H7 (cell line): ENCODE measurements around the gene FAM168A. TPM values are rescaled to one million over a fixed set of nuclear protein-coding genes. Genes with fewer than 3 reads are reported as not detected.

Experiments
- DNase-seq: peaks from one replicate; pipeline ENCODE4 v3.0.0; 2012
- H3K27me3 ChIP-seq: 2 replicates; pipeline ENCODE4 v1.6.0; 2011; ENCODE audit warnings: mild to moderate bottlenecking, low read length; ENCODE audit not compliant: control insufficient read depth, insufficient read depth
- H3K36me3 ChIP-seq: replicated peaks from 2 replicates; pipeline ENCODE4 v1.5.1; 2011; ENCODE audit warnings: low read length; ENCODE audit not compliant: control insufficient read depth, insufficient read depth
- H3K4me3 ChIP-seq: 2 replicates; pipeline ENCODE4 v1.5.1; 2011; ENCODE audit warnings: low read depth, mild to moderate bottlenecking, control low read depth, low read length, moderate library complexity; ENCODE audit not compliant: insufficient read depth
- total RNA-seq: library from RNA; depleted of rRNA; stranded (reverse); fragments of >200 nt; shearing (Covaris generic); gene quantifications from 2 replicates; pipeline ENCODE4 v1.2.3, GENCODE V29; 2014

Gene FAM168A
- total RNA-seq, 1 experiment from 2014 or later, result 13.1 TPM

DNA sequence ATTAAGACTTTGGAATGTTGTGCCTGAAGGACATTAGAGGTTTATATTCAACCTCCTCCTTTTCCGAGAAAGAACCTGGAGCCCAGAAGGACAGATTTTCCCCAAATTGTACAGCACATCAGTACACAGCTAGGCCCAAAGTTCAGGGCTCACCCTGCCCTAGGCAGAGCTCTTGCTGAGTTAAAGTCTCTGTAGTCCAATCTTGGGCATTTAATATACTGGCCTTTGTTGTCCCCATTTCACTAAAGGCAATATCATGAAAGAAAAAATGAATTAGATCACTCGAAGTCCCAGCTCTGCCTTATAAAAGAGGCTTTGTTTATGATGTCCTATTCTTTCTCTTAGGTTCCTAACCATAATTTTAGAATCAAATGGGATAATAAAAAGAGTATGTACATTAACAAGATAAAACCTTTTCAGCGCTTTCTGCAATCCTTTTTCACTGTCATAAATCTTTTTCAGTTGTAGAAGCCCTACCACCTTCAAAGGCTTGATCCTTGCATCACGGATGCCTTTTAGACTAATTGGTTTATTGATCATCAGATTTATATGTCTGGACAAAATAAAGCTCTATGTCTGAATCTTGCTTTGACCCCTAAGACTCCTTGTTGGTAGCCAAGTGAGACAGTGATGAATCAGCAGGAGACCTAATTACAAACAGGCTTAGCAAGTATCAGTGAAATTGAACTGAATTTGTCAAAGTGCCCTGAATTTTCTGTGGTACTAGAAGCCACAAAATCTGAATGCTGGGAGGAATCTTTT, 181.9 kb downstream of the FAM168A start:
- no peak overlapping the region for H3K4me3 ChIP-seq
- DNase-seq, result no peak
- H3K27me3 ChIP-seq, result no peaks in the 10 kb centered on the region
- no peaks in the 10 kb centered on the region for H3K36me3 ChIP-seq

DNA sequence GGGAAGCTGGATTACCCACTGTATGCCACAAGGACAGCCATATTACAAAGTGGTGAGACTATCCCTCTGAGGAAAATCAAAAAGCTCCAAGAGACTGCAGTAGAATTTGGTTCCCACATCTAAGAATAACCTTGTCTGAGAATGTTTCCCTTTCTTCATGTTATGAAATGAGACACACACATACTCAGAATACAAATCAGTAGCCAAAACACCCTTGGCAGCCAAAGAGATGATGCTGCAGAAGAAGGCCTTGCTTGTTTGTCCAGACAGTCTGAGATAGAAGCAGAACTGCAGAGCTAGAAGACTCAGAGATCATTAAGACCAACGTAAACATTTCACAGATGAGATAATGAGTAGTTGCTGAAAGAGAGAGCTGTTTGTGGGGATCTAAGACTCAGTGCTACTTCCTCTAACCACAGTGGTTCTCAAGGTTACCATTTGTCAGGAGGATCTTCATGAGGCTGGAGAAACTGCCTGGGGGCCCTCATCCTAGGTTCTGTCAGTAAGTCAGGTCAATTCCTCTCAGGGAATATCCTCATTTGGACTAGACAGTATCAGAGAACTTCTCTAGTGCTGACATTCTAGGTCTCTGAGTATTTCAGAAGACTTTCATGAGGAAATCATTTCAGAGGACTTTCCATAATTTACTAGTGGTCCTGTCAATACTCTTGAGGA, 182.8 kb downstream of the FAM168A start:
- DNase-seq, result no peak
- Histone ChIP-seq H3K27me3 (no peaks in the 10 kb centered on the region), H3K36me3 (no peaks in the 10 kb centered on the region), H3K4me3 (no peak overlapping the region)

GRCh38 chr11:73413256-73413655, 184.7 kb downstream of the FAM168A start:
- H3K36me3 ChIP-seq, result peaks cover 3% of the 10 kb centered on the region
- H3K4me3 ChIP-seq, result no peak overlapping the region
- no peak for DNase-seq
- H3K27me3 ChIP-seq, result no peaks in the 10 kb centered on the region

GRCh38 chr11:73412308-73412707, 185.6 kb downstream of the FAM168A start:
- Histone ChIP-seq H3K27me3 (no peaks in the 10 kb centered on the region), H3K36me3 (peaks cover 3% of the 10 kb centered on the region), H3K4me3 (no peak overlapping the region)
- DNase-seq, result no peak

DNA sequence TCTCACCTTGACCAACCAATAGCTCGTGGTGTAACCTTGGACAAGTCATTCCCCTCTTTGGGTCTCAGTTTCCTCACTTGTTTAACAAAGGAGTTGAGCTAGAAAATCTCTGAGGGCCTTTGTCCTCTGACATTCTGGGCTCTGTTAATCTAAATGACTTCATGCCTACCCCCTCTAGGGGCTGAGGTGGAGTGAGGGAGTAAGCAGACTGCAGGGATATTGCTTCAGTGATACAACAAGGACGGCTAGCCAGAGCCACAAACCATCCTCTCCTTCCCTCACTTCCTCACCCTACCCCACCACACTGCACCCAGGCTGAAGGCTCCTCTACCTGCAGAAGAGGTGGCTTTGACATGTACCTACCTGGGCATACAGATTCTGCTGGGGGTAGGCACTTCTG, 186.9 kb downstream of the FAM168A start:
- no peak for DNase-seq
- H3K27me3 ChIP-seq, result no peaks in the 10 kb centered on the region
- H3K36me3 ChIP-seq, result peaks cover 3% of the 10 kb centered on the region
- H3K4me3 ChIP-seq, result no peak overlapping the region

- H3K4me3 ChIP-seq, result no peak overlapping the region
- peaks cover 3% of the 10 kb centered on the region for H3K36me3 ChIP-seq
- no peaks in the 10 kb centered on the region for H3K27me3 ChIP-seq
- no peak for DNase-seq
Observed at GRCh38 chr11:73410627-73411026, 187.3 kb downstream of the FAM168A start.

- Histone ChIP-seq H3K36me3 (peaks cover 3% of the 10 kb centered on the region), H3K27me3 (no peaks in the 10 kb centered on the region), H3K4me3 (no peak overlapping the region)
- DNase-seq, result no peak
Observed at GRCh38 chr11:73409431-73409830, 188.5 kb downstream of the FAM168A start.

DNA sequence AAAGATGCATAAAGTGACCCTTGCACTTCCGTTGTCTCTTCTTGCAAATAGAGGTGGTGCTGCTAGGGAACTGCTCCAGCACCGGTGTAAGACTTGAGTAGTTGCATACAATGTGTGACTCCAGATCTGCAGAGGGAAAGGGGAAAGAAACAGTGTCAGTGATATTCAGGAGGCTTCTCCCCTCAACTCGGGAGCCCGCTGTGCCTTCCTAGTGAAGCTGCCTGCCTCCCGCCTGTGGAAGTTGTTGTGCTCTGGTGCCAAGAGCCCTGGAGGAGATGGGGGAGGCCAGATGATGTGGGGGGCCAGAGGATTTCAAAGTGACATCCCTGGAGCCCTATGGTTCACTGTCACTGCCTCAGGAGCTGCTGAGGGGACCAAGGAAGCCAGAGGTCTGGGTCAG, 191.3 kb downstream of the FAM168A start:
- Histone ChIP-seq H3K36me3 (peaks cover 3% of the 10 kb centered on the region), H3K4me3 (no peak overlapping the region), H3K27me3 (no peaks in the 10 kb centered on the region)
- no peak for DNase-seq

DNA sequence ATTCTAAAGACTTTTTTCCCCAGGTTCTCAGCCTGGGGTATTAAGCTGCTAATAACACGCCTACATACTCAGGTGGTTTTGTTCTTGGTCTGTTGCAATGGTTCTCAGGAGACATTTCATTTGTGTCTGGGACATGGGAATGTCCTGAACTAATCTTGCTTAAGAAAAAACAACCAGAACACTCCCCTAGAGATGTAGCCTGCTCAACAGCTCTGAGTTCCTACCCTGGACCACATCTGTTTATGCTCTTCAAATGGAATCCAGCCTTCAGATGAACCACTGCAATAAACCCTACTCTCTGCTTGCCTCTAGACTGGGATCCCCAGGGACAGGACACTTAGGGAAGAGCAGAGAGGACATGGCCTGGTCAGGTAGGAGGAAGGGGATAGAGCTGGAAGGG, 191.8 kb downstream of the FAM168A start:
- H3K4me3 ChIP-seq, result no peak overlapping the region
- no peaks in the 10 kb centered on the region for H3K27me3 ChIP-seq
- H3K36me3 ChIP-seq, result peaks cover 3% of the 10 kb centered on the region
- DNase-seq, result no peak

- no peaks in the 10 kb centered on the region for H3K27me3 ChIP-seq
- H3K36me3 ChIP-seq, result peaks cover 3% of the 10 kb centered on the region
- H3K4me3 ChIP-seq, result no peak overlapping the region
- no peak for DNase-seq
Observed at GRCh38 chr11:73405146-73405510, 192.8 kb downstream of the FAM168A start.

- Histone ChIP-seq H3K4me3 (no peak overlapping the region), H3K36me3 (peaks cover 3% of the 10 kb centered on the region), H3K27me3 (no peaks in the 10 kb centered on the region)
- DNase-seq, result no peak
Observed at GRCh38 chr11:73404506-73405145, 193.3 kb downstream of the FAM168A start.

DNA sequence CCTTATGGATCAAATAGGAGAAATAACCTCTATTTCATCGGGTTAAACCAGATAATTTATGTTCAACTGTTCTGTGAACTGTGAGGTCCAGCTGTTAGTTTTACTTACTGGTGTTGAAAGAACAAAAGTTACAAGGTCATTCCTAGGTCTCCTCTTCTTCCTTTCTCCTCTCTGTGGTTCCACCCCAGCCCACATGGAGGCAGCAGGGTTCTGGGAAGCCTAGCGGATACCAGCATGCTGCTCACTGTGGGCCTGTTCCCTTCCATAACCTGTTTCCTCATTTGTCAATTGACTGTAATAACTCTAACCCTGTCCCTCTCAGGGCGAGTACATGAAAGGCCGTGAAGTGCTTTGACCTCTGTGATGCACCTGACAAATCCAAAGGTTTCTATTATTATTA, 193.9 kb downstream of the FAM168A start:
- peak; percentile 88 for DNase-seq
- no peaks in the 10 kb centered on the region for H3K27me3 ChIP-seq

GRCh38 chr11:73403541-73403940, 194.4 kb downstream of the FAM168A start:
- no peak for DNase-seq
- Histone ChIP-seq H3K36me3 (no peaks in the 10 kb centered on the region; the same call in none of the 2 replicates), H3K4me3 (no peak overlapping the region), H3K27me3 (no peaks in the 10 kb centered on the region)

More for the DNA sequence above, 193.9 kb downstream of the FAM168A start:
- Histone ChIP-seq H3K36me3 (no peaks in the 10 kb centered on the region; the same call in none of the 2 replicates), H3K4me3 (no peak overlapping the region)

DNA sequence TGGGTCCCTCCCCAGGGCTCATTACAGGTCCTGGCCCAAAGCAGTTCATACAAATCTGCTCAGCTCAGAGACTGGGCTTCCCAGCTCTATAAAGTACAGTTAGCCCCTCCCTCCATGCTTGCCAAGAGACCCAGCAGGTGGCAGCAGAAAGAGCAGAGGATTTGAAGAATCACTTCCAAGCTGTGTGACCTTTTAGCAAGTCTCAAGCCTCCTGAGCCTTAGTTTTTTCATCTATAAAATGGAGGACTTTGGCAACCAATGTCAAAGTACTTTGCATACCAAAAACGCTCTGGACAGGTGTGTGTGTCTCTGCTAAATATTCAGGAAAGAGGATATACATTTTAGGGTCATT, 195.1 kb downstream of the FAM168A start:
- H3K4me3 ChIP-seq, result no peak overlapping the region
- H3K27me3 ChIP-seq, result no peaks in the 10 kb centered on the region
- DNase-seq, result peak; percentile 63
- no peaks in the 10 kb centered on the region; the same call in none of the 2 replicates for H3K36me3 ChIP-seq
